HG03378 (cell line): ENCODE measurements around the gene TSPO.
"Not testable (repeated sequence)": the region's sequence is repeated elsewhere in the genome, so short reads cannot be mapped to it uniquely, and the experiment has no call there.

Experiments
- ATAC-seq: cut with Tn5 transposase; IDR thresholded peaks from one replicate; pipeline ENCODE4 v1.9.1; 2021; ENCODE audit warnings: mild to moderate bottlenecking, moderate library complexity; ENCODE audit not compliant: unreplicated experiment

Gene TSPO

GRCh38 chr22:43129426-43130425 is 21.6 kb upstream of the TSPO start:
- no peak for ATAC-seq

- ATAC-seq: no peak
Observed at GRCh38 chr22:43131773-43132501, 19.4 kb upstream of the TSPO start.

- ATAC-seq: no peak
Observed at GRCh38 chr22:43133401-43133800, 18.0 kb upstream of the TSPO start.

- no peak for ATAC-seq
Observed at GRCh38 chr22:43134553-43134952, 16.8 kb upstream of the TSPO start.

GRCh38 chr22:43135565-43135964 is 15.8 kb upstream of the TSPO start:
- ATAC-seq: no peak

GRCh38 chr22:43136255-43136654 is 15.1 kb upstream of the TSPO start:
- ATAC-seq: no peak

GRCh38 chr22:43136801-43137200 is 14.6 kb upstream of the TSPO start:
- ATAC-seq: no peak

- ATAC-seq: peak; percentile 57
Observed at GRCh38 chr22:43142880-43143562, 8.3 kb upstream of the TSPO start, which contains the start of gene MCAT. Gene MCAT, minus strand, starts transcription at chr22:43143398. Its CDS starts 50 bp downstream, at chr22:43143348.

GRCh38 chr22:43144949-43145348 is 6.4 kb upstream of the TSPO start:
- no peak for ATAC-seq

- ATAC-seq: not testable (repeated sequence)
Observed at GRCh38 chr22:43145371-43145770, 6.0 kb upstream of the TSPO start.

- not testable (repeated sequence) for ATAC-seq
Observed at GRCh38 chr22:43146332-43146731, 5.0 kb upstream of the TSPO start.

GRCh38 chr22:43147821-43148220 is 3.5 kb upstream of the TSPO start:
- ATAC-seq: no peak

- ATAC-seq: no peak
Observed at GRCh38 chr22:43148581-43148980, 2.8 kb upstream of the TSPO start.

GRCh38 chr22:43150731-43151206 is 590 bp upstream of the TSPO start:
- no peak for ATAC-seq

- ATAC-seq: no peak
Observed at GRCh38 chr22:43152003-43152356, 621 bp downstream of the TSPO start.

- no peak for ATAC-seq
Observed at GRCh38 chr22:43152357-43153071, 1.2 kb downstream of the TSPO start.

GRCh38 chr22:43153899-43154298 is 2.5 kb downstream of the TSPO start:
- no peak for ATAC-seq

- no peak for ATAC-seq
Observed at GRCh38 chr22:43154887-43155536, 3.7 kb downstream of the TSPO start.

GRCh38 chr22:43155789-43156188 is 4.4 kb downstream of the TSPO start:
- no peak for ATAC-seq

- no peak for ATAC-seq
Observed at GRCh38 chr22:43156413-43156812, 5.1 kb downstream of the TSPO start.
